AG10803 (cell line): ENCODE data around the gene SLC34A1.
"Not testable (repeated sequence)": the region's sequence is repeated elsewhere in the genome, so short reads cannot be mapped to it uniquely, and the experiment has no call there.

Experiments
- DNase-seq: peaks from one replicate; pipeline ENCODE4 v3.0.0; 2010; ENCODE audit warnings: low read depth
- H3K4me3 ChIP-seq: 2 replicates; pipeline ENCODE4 v1.5.1; 2011; ENCODE audit warnings: mild to moderate bottlenecking, low read length, control low read depth
- CTCF ChIP-seq: conservative IDR thresholded peaks from 2 replicates; pipeline ENCODE4 v1.5.1; 2011; ENCODE audit warnings: mild to moderate bottlenecking, low read length, control low read depth, inconsistent platforms

The SLC34A1 gene

GRCh38 chr5:177359860-177360259 is 24.4 kb upstream of the SLC34A1 start:
- no peak overlapping the region for H3K4me3 ChIP-seq
- no peak for DNase-seq
- no peak for TF ChIP-seq CTCF

GRCh38 chr5:177360740-177361139 is 23.5 kb upstream of the SLC34A1 start:
- H3K4me3 ChIP-seq, DNase-seq: not testable (repeated sequence)

GRCh38 chr5:177361418-177362291 is 22.6 kb upstream of the SLC34A1 start:
- no peak for TF ChIP-seq CTCF
- DNase-seq, result no peak
- no peak overlapping the region for H3K4me3 ChIP-seq

- H3K4me3 ChIP-seq, result no peak overlapping the region
- TF ChIP-seq CTCF, result no peak
- no peak for DNase-seq
Measured at GRCh38 chr5:177362292-177362609, 22.0 kb upstream of the SLC34A1 start.

- H3K4me3 ChIP-seq, result peak overlapping the region; percentile 55
- no peak for TF ChIP-seq CTCF
- peak; percentile 20 for DNase-seq
Measured at GRCh38 chr5:177362610-177363507, 21.4 kb upstream of the SLC34A1 start.

GRCh38 chr5:177363565-177363964 is 20.7 kb upstream of the SLC34A1 start:
- no peak for TF ChIP-seq CTCF
- peak overlapping the region; percentile 35 for H3K4me3 ChIP-seq

GRCh38 chr5:177364159-177364962 is 19.9 kb upstream of the SLC34A1 start:
- TF ChIP-seq CTCF, result no peak
- no peak overlapping the region for H3K4me3 ChIP-seq
- DNase-seq, result no peak

More at GRCh38 chr5:177363565-177363964, 20.7 kb upstream of the SLC34A1 start:
- DNase-seq, result no peak
